Panc1 (cell line): Measurements from ENCODE around the gene CMTM3.

Experiments
- POLR2AphosphoS5 ChIP-seq: IDR thresholded peaks from 2 replicates; pipeline ENCODE4 v1.6.1; 2012; ENCODE audit warnings: mild to moderate bottlenecking, low read depth, low read length, moderate library complexity
- SIN3A ChIP-seq: IDR thresholded peaks from 2 replicates; pipeline ENCODE4 v1.6.1; 2012; ENCODE audit warnings: low read depth, mild to moderate bottlenecking, low read length, moderate library complexity, borderline replicate concordance; ENCODE audit not compliant: insufficient read depth
- TF ChIP-seq, protein P1 (sequence below): fragments of 450-650 bp; IDR thresholded peaks from 2 replicates; pipeline ENCODE4 v1.5.1; 2017; ENCODE audit warnings: mild to moderate bottlenecking
- TF ChIP-seq, protein P2 (sequence below), 2 experiments: IDR thresholded peaks; 2 replicates each; pipeline ENCODE4 v1.6.1; 2011 to 2012; ENCODE audit warnings: low read depth in 2 of 2, control low read depth in 1 of 2, low read length in 1 of 2, mild to moderate bottlenecking in 1 of 2, moderate library complexity in 1 of 2; ENCODE audit not compliant: insufficient read depth in 1 of 2

DNA sequence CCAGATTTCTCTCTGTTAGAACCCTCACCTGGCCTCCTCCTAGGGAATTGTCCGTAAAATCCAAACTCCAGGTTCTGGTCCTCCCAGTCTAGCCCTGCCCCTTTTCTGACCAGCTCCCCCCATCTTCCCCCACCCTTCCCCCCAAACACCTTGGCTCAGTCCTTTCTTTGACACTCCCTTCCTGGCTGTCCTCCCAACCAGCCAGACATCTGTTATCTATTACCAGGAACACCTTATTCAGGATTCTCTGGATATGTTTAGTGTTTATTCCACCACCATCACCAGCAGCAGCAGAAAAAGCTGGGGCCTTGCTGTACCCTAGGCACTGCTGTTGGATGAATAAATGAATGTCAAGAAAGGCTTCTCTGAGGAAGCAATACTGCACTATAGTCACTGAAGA, 4.0 kb upstream of the CMTM3 start:
- TF ChIP-seq POLR2AphosphoS5 (no peak), SIN3A (no peak)
- TF ChIP-seq, protein P1, sequence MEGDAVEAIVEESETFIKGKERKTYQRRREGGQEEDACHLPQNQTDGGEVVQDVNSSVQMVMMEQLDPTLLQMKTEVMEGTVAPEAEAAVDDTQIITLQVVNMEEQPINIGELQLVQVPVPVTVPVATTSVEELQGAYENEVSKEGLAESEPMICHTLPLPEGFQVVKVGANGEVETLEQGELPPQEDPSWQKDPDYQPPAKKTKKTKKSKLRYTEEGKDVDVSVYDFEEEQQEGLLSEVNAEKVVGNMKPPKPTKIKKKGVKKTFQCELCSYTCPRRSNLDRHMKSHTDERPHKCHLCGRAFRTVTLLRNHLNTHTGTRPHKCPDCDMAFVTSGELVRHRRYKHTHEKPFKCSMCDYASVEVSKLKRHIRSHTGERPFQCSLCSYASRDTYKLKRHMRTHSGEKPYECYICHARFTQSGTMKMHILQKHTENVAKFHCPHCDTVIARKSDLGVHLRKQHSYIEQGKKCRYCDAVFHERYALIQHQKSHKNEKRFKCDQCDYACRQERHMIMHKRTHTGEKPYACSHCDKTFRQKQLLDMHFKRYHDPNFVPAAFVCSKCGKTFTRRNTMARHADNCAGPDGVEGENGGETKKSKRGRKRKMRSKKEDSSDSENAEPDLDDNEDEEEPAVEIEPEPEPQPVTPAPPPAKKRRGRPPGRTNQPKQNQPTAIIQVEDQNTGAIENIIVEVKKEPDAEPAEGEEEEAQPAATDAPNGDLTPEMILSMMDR = no peak
- TF ChIP-seq, protein P2, sequence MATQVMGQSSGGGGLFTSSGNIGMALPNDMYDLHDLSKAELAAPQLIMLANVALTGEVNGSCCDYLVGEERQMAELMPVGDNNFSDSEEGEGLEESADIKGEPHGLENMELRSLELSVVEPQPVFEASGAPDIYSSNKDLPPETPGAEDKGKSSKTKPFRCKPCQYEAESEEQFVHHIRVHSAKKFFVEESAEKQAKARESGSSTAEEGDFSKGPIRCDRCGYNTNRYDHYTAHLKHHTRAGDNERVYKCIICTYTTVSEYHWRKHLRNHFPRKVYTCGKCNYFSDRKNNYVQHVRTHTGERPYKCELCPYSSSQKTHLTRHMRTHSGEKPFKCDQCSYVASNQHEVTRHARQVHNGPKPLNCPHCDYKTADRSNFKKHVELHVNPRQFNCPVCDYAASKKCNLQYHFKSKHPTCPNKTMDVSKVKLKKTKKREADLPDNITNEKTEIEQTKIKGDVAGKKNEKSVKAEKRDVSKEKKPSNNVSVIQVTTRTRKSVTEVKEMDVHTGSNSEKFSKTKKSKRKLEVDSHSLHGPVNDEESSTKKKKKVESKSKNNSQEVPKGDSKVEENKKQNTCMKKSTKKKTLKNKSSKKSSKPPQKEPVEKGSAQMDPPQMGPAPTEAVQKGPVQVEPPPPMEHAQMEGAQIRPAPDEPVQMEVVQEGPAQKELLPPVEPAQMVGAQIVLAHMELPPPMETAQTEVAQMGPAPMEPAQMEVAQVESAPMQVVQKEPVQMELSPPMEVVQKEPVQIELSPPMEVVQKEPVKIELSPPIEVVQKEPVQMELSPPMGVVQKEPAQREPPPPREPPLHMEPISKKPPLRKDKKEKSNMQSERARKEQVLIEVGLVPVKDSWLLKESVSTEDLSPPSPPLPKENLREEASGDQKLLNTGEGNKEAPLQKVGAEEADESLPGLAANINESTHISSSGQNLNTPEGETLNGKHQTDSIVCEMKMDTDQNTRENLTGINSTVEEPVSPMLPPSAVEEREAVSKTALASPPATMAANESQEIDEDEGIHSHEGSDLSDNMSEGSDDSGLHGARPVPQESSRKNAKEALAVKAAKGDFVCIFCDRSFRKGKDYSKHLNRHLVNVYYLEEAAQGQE (IDR thresholded peaks at IDR 0.05; ENCODE audit: insufficient read depth in 1 of 2, low read depth in 2 of 2, low read length in 1 of 2) = no peak
